Measurements from ENCODE around the gene SOX10.
A peak's percentile ranks its signal among the peaks of the same experiment; 100 is the strongest.

SOX10 gene

DNA sequence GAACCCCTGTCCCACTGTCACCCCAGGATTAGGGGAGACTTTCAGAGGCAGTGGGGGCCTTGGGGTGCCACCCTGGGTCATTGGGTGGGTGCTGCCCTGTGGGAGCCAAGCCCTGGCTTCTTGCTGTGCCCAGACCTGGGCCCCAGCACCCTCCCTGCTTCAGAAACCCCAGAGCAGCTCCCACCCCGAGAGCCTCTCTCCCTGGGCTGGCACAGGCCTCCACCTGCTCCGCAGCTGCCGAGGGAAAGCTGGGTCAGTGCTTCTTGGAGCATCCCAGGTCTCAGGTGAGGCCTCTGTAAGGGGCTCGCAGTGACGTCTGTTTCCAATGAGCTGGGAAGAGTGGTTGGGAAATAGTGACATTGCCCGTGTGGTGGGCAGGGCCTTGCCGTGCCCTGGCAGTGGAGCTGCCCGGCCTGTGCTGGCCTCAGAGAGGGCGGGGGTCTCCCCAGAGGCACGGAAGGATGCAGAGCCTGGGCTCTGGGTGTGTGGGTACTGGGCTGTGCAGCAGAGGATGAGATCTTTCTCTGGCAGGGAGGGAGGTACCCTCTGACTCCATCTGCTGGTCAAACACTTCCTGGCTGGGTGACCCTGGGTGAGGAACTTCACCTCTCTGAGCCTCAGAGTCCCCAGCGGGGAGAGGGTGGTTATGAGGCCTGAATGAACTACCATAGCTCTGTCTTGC is 53.9 kb downstream of the SOX10 start:
- peak; percentile 65 for DNase-seq (ENCODE audit: low spot score)

- DNase-seq (ENCODE audit: low spot score) = no peak
Observed at GRCh38 chr22:37929390-37929789, 55.0 kb downstream of the SOX10 start.

- DNase-seq (ENCODE audit: low spot score) = no peak
Observed at GRCh38 chr22:37927637-37927936, 56.8 kb downstream of the SOX10 start.

DNA sequence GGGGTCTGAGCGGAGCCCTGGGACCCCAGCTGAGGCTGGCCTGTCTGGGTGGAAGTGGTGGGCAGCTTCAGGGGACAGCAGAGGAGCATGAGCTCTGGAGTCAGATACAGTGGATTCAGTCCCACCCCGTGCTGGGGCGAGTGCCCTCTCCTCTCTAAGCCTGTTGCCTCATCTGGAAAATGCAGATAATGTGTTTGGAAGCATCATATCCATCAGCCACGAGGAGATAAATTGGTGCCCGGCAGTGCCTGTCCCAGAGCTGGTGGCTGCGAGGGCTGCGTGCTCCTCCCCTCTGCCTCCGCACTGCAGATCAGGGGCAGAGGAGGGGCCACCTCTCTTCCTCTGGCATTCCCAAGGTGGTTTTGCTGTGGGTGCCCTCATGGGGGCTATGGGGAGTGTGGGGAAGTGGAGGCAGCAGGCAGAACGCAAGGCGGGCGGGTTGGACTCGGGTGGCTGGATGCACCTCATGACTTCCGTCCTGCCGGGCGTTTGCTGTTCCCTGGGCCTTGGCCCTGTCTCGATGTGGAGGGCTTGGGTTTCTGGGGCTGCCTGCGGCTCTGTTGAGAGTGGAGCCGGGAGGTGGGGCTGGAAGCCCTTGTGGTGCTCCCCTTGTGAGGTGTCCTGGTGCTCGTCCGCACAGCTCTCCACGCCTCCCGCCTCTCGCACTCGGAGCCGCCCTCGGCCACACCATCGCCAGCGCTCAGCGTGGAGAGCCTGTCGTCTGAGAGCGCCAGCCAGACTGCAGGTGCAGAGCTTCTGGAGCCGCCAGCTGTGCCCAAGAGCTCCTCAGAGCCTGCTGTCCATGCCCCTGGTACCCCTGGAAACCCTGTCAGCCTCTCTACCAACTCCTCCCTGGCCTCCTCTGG is 57.4 kb downstream of the SOX10 start:
- DNase-seq (ENCODE audit: low spot score) = no peak

- DNase-seq (ENCODE audit: low spot score) = no peak
Observed at GRCh38 chr22:37926358-37926757, 58.0 kb downstream of the SOX10 start.

GRCh38 chr22:37925767-37926166 is 58.6 kb downstream of the SOX10 start:
- no peak for DNase-seq (ENCODE audit: low spot score)

DNA sequence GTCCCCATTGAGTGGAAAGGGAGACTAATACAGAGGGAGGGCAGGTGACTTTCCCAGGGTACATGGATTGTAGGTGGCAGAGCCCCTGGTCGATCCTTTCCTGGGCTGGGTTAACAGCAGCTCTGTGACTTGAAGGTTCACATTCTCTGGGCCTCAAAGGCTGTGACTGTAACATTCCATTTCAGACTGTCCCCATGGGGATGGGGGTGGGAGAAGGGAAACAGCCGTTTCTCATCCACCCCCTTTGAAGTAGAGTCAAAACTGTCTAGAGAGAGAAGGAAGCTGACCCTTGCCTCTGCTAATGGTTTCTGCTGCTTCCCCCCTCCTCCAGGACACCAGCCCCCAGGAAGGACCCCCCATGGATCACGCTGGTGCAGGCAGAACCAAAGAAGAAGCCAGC is 59.0 kb downstream of the SOX10 start:
- no peak for DNase-seq (ENCODE audit: low spot score)

DNA sequence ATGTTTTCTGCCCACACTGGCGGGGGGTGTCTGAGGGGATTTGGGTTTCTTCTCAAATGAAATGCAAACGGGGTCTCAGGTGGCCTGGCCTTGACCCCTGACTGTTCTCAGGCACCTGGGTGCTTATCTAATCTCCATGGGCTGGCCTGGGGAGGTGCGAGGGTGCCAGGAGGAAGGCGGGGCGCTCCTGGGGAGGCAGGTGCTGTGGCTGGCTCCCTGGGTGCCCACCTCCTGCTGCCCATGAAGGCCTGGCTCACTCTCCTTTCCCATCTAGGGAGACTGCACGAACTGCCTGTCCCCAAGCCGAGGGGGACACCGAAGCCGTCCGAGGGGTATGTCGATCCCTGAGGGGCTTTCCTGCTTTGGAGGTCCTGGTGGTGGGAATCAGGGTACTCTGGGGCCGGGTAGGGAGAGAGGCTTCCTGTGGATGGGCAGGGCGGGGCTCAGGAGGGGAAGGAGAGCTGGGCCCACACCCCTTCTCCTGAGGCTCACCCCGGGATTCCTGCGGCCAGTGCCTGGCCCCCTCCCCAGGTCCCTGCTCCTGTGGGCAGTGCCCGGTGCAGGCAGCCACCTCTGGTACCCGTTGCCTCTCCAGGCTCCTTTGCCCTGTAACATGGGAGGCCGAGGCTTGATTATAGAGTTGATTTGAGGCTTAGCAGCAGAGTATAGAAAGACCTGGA is 59.8 kb downstream of the SOX10 start:
- DNase-seq (ENCODE audit: low spot score) = no peak

GRCh38 chr22:37923927-37924326 is 60.4 kb downstream of the SOX10 start:
- no peak for DNase-seq (ENCODE audit: low spot score)
